GM12878 (cell line): ENCODE data around the gene SSH3. TPM values are rescaled to one million over a fixed set of nuclear protein-coding genes. Genes with fewer than 3 reads are reported as not detected.

Experiments used
- ATAC-seq: fragments of 200-7000 bp; cut with Tn5 transposase; 3 replicates; pipeline ENCODE4 v1.9.1; 2020; ENCODE audit warnings: mild to moderate bottlenecking, moderate library complexity
- BruUV-seq: library from RNA; stranded (reverse); fragments of 400-500 nt; replicated peaks from 2 replicates; lab custom pipeline; 2021; lab: Mats Ljungman, UMichigan
- CTCF ChIA-PET: fragments of 300-600 bp; sonication (Branson Sonifier 250); formaldehyde crosslinking; extraction: SDS; loops from one replicate; lab custom pipeline; 2021; ENCODE audit warnings: inconsistent platforms; lab: Yijun Ruan, JAX
- POLR2A ChIA-PET: fragments of 350-600 bp; formaldehyde crosslinking; extraction: SDS; loops from one replicate; lab custom pipeline; 2021; ENCODE audit warnings: inconsistent platforms; lab: Charles Lee
- RAD21 ChIA-PET: fragments of 300-600 bp; sonication (Branson Sonifier 250); formaldehyde crosslinking; loops from one replicate; lab custom pipeline; 2023; ENCODE audit warnings: antibody characterized with exemption; ENCODE audit not compliant: unreplicated experiment; lab: Charles Lee
- SMC1A ChIA-PET: fragments of 300-600 bp; sonication (Branson Sonifier 250); formaldehyde crosslinking; loops from one replicate; lab custom pipeline; 2023; ENCODE audit not compliant: unreplicated experiment, uncharacterized antibody; lab: Charles Lee
- DNase-seq: peaks from one replicate; pipeline ENCODE4 v3.0.0-alpha.2; 2011; ENCODE audit warnings: low read depth, low spot score
- FAIRE-seq: peaks from 3 replicates; lab custom pipeline; 2011; peaks lifted over from hg19 to GRCh38; lab: Jason Lieb, UNC
- H2AFZ ChIP-seq: 2 replicates; pipeline ENCODE4 v1.6.0; 2011; ENCODE audit warnings: low read depth, low read length, control low read depth; ENCODE audit not compliant: control insufficient read depth
- H3K27ac ChIP-seq: 2 replicates; pipeline ENCODE4 v1.5.1; 2011; ENCODE audit warnings: control low read depth; ENCODE audit not compliant: control insufficient read depth, insufficient read depth
- H3K27me3 ChIP-seq, 2 experiments: replicated peaks in 1 of 2; 2 replicates each; pipeline versions ENCODE4 v1.6.0 to v1.6.1; 2011; ENCODE audit warnings: low read length in 1 of 2; ENCODE audit not compliant: control insufficient read depth in 2 of 2, insufficient read depth in 2 of 2
- H3K36me3 ChIP-seq, 2 experiments: 2 replicates each; pipeline ENCODE4 v1.5.1; 2011; ENCODE audit warnings: low read length in 1 of 2; ENCODE audit not compliant: control insufficient read depth in 2 of 2, insufficient read depth in 2 of 2
- H3K4me1 ChIP-seq: 2 replicates; pipeline ENCODE4 v1.6.1; 2011; ENCODE audit warnings: mild to moderate bottlenecking, low read length, moderate library complexity, mixed read lengths; ENCODE audit not compliant: control insufficient read depth, insufficient read depth
- H3K4me2 ChIP-seq: 2 replicates; pipeline ENCODE4 v1.6.0; 2011; ENCODE audit warnings: control low read depth; ENCODE audit not compliant: control insufficient read depth, insufficient read depth
- H3K4me3 ChIP-seq: fragments of 200-600 bp; sonication (generic); 2 replicates; pipeline ENCODE4 v1.5.1; 2016
- H3K79me2 ChIP-seq: 2 replicates; pipeline ENCODE4 v1.6.0; 2011; ENCODE audit warnings: low read length; ENCODE audit not compliant: control insufficient read depth, insufficient read depth
- H3K9ac ChIP-seq: 2 replicates; pipeline ENCODE4 v1.8.0; 2011; ENCODE audit warnings: low read length, control low read depth, mixed read lengths; ENCODE audit not compliant: control insufficient read depth, insufficient read depth
- H3K9me3 ChIP-seq: replicated peaks from 3 replicates; pipeline ENCODE4 v1.5.1; 2011; ENCODE audit warnings: mild to moderate bottlenecking, low read length; ENCODE audit not compliant: control insufficient read depth, insufficient read depth
- H4K20me1 ChIP-seq: 2 replicates; pipeline ENCODE4 v1.6.0; 2011; ENCODE audit not compliant: control insufficient read depth, insufficient read depth
- BACH1 ChIP-seq: fragments of 450-650 bp; IDR thresholded peaks from 2 replicates; pipeline ENCODE4 v1.6.1; 2017; ENCODE audit warnings: mild to moderate bottlenecking, borderline replicate concordance
- IRF4 ChIP-seq: IDR thresholded peaks from 2 replicates; pipeline ENCODE4 v1.6.1; 2011; ENCODE audit warnings: low read depth, low read length
- NFYB ChIP-seq: IDR thresholded peaks from 2 replicates; pipeline ENCODE4 v1.6.1; 2011; ENCODE audit warnings: low read depth, mild to moderate bottlenecking, low read length, improper control_type of control experiment, moderate library complexity; ENCODE audit not compliant: insufficient read depth
- RAD51 ChIP-seq: fragments of 450-650 bp; IDR thresholded peaks from 2 replicates; pipeline ENCODE4 v1.6.1; 2016; ENCODE audit warnings: moderate library complexity, mild to moderate bottlenecking, inconsistent platforms
- RBBP5 ChIP-seq: fragments of 200-600 bp; sonication (generic); conservative IDR thresholded peaks from 2 replicates; pipeline ENCODE4 v1.6.1; 2016
- WRNIP1 ChIP-seq: IDR thresholded peaks from 2 replicates; pipeline ENCODE4 v1.6.1; 2011; ENCODE audit warnings: low read depth, low read length, improper control_type of control experiment, borderline replicate concordance
- ZNF207 ChIP-seq: fragments of 450-650 bp; IDR thresholded peaks from 2 replicates; pipeline ENCODE4 v1.6.1; 2014; ENCODE audit warnings: antibody characterized with exemption, mild to moderate bottlenecking, borderline replicate concordance
- ZNF217 ChIP-seq: fragments of 450-650 bp; IDR thresholded peaks from 2 replicates; pipeline ENCODE4 v1.6.1; 2017; ENCODE audit warnings: antibody characterized with exemption, mild to moderate bottlenecking
- WGBS: methylation state at CpG from one replicate; pipeline ENCODE4 v1.1.6; 2016; ENCODE audit warnings: low lambda C conversion rate; ENCODE audit not compliant: insufficient replicate concordance, insufficient coverage; ENCODE audit errors: missing lambda C conversion rate; 5-methylcytosine and 5-hydroxymethylcytosine counted together
- in situ Hi-C: fragments of 300-500 bp; cut with MboI; formaldehyde crosslinking; loops from 9 replicates; pipeline ENCODE4 v1.14.3; 2018; ENCODE audit warnings: mixed read lengths
- intact Hi-C: fragments of 100-400 bp; cut with micrococcal nuclease; formaldehyde crosslinking; loops from one replicate; pipeline ENCODE4 v1.14.2; 2022; ENCODE audit not compliant: unreplicated experiment
- polyA plus RNA-seq, 11 experiments: library from polyadenylated mRNA; depleted of rRNA in 4 of 11; unstranded in 6 of 11; stranded (reverse) in 5 of 11; fragments of >200 nt; fragmentation: Nextera tagmentation in 4 of 11; fragmentation: Illumina TruSeq in 1 of 11; extraction: Ambion mirVana in 4 of 11; extraction: Trizol in 1 of 11; gene quantifications; 1 replicate in 1 of 11; 2 replicates in 10 of 11; pipeline versions ENCODE4 v1.2.1 to v1.2.3, GENCODE V29; 2011 to 2016; ENCODE audit warnings: inconsistent platforms in 2 of 11, missing spikeins in 2 of 11, low read depth in 1 of 11
- total RNA-seq, 4 experiments: library from RNA; depleted of rRNA in 3 of 4; stranded (reverse); fragments of >200 nt in 3 of 4; fragmentation: Illumina TruSeq in 1 of 4; extraction: Trizol in 1 of 4; gene quantifications; 2 replicates each; pipeline versions ENCODE4 v1.2.1 to v1.2.3, GENCODE V29; 2013 to 2021
- TF ChIP-seq, protein P1 (sequence below): fragments of 450-650 bp; IDR thresholded peaks from 2 replicates; pipeline ENCODE4 v1.6.1; 2017; ENCODE audit warnings: mild to moderate bottlenecking, low read depth, inconsistent platforms; ENCODE audit not compliant: poor library complexity, severe bottlenecking

The SSH3 gene
- total and polyA plus RNA-seq, 10 of the 15 experiments (the other 5 are each of a cell fraction or from before 2014, with no cell fraction given), result 0.05 to 0.83 (median 0.28) TPM; not detected in 3

DNA sequence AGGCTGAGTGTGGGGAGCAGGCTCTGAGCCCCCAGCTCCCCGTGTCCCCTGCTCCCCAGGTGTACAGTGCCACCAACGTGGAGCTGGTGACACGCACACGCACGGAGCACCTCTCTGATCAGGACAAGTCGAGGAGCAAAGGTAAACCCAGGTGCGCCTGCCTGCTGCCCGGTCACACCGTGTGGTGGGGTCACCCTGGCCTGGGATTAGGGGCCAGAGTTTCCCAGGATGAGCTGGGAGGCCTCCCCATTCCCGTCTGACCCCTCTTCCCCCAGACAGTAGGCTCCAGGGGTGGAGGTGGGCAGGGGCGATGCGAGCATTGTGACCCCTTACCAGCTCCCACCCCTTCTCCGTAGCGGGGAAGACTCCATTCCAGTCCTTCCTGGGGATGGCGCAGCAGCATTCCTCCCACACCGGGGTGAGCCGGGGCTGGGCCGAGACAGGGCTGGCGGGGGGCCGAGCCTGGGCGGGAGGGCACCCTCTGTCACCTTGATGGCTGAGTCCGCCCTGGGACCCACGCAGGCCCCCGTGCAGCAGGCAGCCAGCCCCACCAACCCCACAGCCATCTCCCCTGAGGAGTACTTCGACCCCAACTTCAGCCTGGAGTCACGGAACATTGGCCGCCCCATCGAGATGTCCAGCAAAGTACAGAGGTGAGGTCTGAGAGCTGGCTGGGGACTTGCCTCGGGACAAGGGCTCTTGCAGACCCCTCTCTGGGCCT, 3.7 kb upstream of the SSH3 start:
- no peak overlapping the region for H3K9ac ChIP-seq
- no peak for DNase-seq
- TF ChIP-seq ZNF217 (no peak), BACH1 (no peak), WRNIP1 (no peak)
- no peak overlapping the region for H3K27ac ChIP-seq
- peaks cover 11 to 22% of the 10 kb centered on the region in 2 experiments for H3K36me3 ChIP-seq
- SMC1A ChIA-PET, result no interaction called here
- in situ Hi-C loops (no loop called here), intact Hi-C loops (no loop called here)
- H3K4me3 ChIP-seq, result no peak overlapping the region
- peaks cover 10% of the 10 kb centered on the region; the same call in 2 of the 3 replicates for H3K9me3 ChIP-seq
- BruUV-seq, result no TSS peak
- H3K27me3 ChIP-seq, result no peaks in the 10 kb centered on the region
- no peak for FAIRE-seq
- H4K20me1 ChIP-seq, result no peaks in the 10 kb centered on the region
- POLR2A ChIA-PET, result no interaction called here
- CTCF ChIA-PET, result no interaction called here
- H3K4me2 ChIP-seq, result no peak overlapping the region
- no peak for ATAC-seq
- 97% methylated on average over 29 of the region's 29 CpGs for WGBS
- H3K4me1 ChIP-seq, result no peaks in the 10 kb centered on the region
- H2AFZ ChIP-seq, result no peak overlapping the region
- RAD21 ChIA-PET, result interaction anchor here (0.5 kb wide), 1 partner anchor 17 kb away, joined by 3 read pairs; no protein-coding TSS in a partner anchor
- no peaks in the 10 kb centered on the region; the same call in 1 of the 2 replicates for H3K79me2 ChIP-seq

DNA sequence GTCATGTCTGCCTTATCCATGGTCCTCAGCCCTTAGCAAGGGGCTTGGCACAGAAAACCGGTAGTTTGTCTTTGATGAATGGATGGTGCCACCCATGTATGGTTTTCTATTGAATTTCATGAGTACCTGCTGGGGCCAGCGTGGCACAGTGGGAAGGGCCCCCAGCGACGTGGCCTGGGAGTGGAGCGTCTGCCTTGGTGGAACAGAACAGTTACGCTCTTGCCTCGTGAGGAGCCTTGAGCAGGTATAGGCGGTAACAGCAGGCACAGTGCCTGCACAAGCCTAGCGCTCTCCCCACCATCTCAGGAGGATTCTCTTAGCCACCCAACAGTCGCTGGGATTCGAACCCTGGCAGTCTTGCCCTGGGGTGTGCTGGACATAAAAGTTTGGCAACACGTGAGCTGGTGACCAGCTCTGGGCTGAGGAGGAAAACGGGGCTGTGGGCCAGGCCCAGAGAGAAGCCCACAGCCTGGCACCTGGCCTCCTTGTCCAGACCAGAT, 3.0 kb upstream of the SSH3 start:
- in situ Hi-C loops (no loop called here), intact Hi-C loops (no loop called here)
- ChIA-PET POLR2A (no interaction called here), SMC1A (no interaction called here), CTCF (no interaction called here), RAD21 (no interaction called here)
- ATAC-seq (no peak), FAIRE-seq (no peak), DNase-seq (no peak)
- WGBS, result 83% methylated on average over 12 of the region's 13 CpGs
- no peaks in the 10 kb centered on the region; the same call in 1 of the 2 replicates for H3K79me2 ChIP-seq
- H2AFZ ChIP-seq, result no peak overlapping the region
- H3K27me3 ChIP-seq, result no peaks in the 10 kb centered on the region
- H3K9me3 ChIP-seq, result peaks cover 9% of the 10 kb centered on the region; the same call in 2 of the 3 replicates
- BruUV-seq, result no TSS peak
- no peak overlapping the region for H3K9ac ChIP-seq
- no peaks in the 10 kb centered on the region for H4K20me1 ChIP-seq
- no peak overlapping the region for H3K27ac ChIP-seq
- H3K4me2 ChIP-seq, result no peak overlapping the region
- no peak for TF ChIP-seq IRF4
- no peak for TF ChIP-seq RAD51
- TF ChIP-seq RBBP5, result no peak
- TF ChIP-seq NFYB, result no peak
- TF ChIP-seq, protein P1, sequence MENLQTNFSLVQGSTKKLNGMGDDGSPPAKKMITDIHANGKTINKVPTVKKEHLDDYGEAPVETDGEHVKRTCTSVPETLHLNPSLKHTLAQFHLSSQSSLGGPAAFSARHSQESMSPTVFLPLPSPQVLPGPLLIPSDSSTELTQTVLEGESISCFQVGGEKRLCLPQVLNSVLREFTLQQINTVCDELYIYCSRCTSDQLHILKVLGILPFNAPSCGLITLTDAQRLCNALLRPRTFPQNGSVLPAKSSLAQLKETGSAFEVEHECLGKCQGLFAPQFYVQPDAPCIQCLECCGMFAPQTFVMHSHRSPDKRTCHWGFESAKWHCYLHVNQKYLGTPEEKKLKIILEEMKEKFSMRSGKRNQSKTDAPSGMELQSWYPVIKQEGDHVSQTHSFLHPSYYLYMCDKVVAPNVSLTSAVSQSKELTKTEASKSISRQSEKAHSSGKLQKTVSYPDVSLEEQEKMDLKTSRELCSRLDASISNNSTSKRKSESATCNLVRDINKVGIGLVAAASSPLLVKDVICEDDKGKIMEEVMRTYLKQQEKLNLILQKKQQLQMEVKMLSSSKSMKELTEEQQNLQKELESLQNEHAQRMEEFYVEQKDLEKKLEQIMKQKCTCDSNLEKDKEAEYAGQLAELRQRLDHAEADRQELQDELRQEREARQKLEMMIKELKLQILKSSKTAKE, result no peak
- no peak for TF ChIP-seq ZNF207
- H3K36me3 ChIP-seq, result peaks cover 7 to 22% of the 10 kb centered on the region in 2 experiments
- no peaks in the 10 kb centered on the region for H3K4me1 ChIP-seq
- H3K4me3 ChIP-seq, result no peak overlapping the region
